GM23248 (cell line): ENCODE results near the gene CYB5A. TPM values are rescaled to one million over a fixed set of nuclear protein-coding genes. Genes with fewer than 3 reads are reported as not detected.
A peak's percentile ranks its signal among the peaks of the same experiment; 100 is the strongest.

ENCODE experiments used
- DNase-seq: peaks from one replicate; pipeline ENCODE4 v3.0.0-alpha.2; 2015
- H2AFZ ChIP-seq: fragments of 200-600 bp; sonication (generic); 2 replicates; pipeline ENCODE4 v1.6.1; 2016; ENCODE audit warnings: antibody characterized with exemption
- H3F3A ChIP-seq: fragments of 200-600 bp; sonication (generic); 2 replicates; pipeline ENCODE4 v1.6.1; 2016; ENCODE audit warnings: mild to moderate bottlenecking, antibody characterized with exemption, mixed run types; ENCODE audit not compliant: insufficient read depth
- H3K27ac ChIP-seq: fragments of 200-600 bp; sonication (generic); 2 replicates; pipeline ENCODE4 v1.5.1; 2016; ENCODE audit warnings: mild to moderate bottlenecking
- H3K27me3 ChIP-seq: fragments of 200-600 bp; sonication (generic); replicated peaks from 2 replicates; pipeline ENCODE4 v1.6.1; 2016; ENCODE audit warnings: mild to moderate bottlenecking; ENCODE audit not compliant: insufficient read depth
- H3K36me3 ChIP-seq: fragments of 200-600 bp; sonication (generic); 2 replicates; pipeline ENCODE4 v1.6.1; 2016; ENCODE audit warnings: low read depth, mild to moderate bottlenecking
- H3K4me1 ChIP-seq: fragments of 200-600 bp; sonication (generic); 2 replicates; pipeline ENCODE4 v1.6.1; 2016; ENCODE audit warnings: mild to moderate bottlenecking; ENCODE audit not compliant: insufficient read depth
- H3K4me2 ChIP-seq: fragments of 200-600 bp; sonication (generic); one replicate; pipeline ENCODE4 v1.6.1; 2016; ENCODE audit warnings: mild to moderate bottlenecking; ENCODE audit not compliant: unreplicated experiment
- H3K4me3 ChIP-seq: fragments of 200-600 bp; sonication (generic); 2 replicates; pipeline ENCODE4 v1.5.1; 2016; ENCODE audit warnings: mild to moderate bottlenecking
- H3K79me2 ChIP-seq: fragments of 200-600 bp; sonication (generic); 2 replicates; pipeline ENCODE4 v1.6.1; 2016; ENCODE audit warnings: mild to moderate bottlenecking; ENCODE audit not compliant: insufficient read depth
- H3K9ac ChIP-seq: fragments of 200-600 bp; sonication (generic); 2 replicates; pipeline ENCODE4 v1.6.1; 2016; ENCODE audit warnings: mild to moderate bottlenecking
- H3K9me2 ChIP-seq: fragments of 200-600 bp; sonication (generic); 2 replicates; pipeline ENCODE4 v1.6.1; 2016; ENCODE audit warnings: mixed run types, mild to moderate bottlenecking, moderate library complexity; ENCODE audit not compliant: insufficient read depth
- H3K9me3 ChIP-seq: fragments of 200-600 bp; sonication (generic); one replicate; pipeline ENCODE4 v1.6.1; 2017; ENCODE audit warnings: low read depth
- H4K20me1 ChIP-seq: fragments of 200-600 bp; sonication (generic); 2 replicates; pipeline ENCODE4 v1.6.0; 2016; ENCODE audit not compliant: insufficient read depth
- EZH2 ChIP-seq: fragments of 200-600 bp; sonication (generic); IDR thresholded peaks from 2 replicates; pipeline ENCODE4 v1.6.1; 2018; ENCODE audit warnings: antibody characterized with exemption, mild to moderate bottlenecking; ENCODE audit not compliant: insufficient read depth, poor library complexity, severe bottlenecking
- EZH2phosphoT487 ChIP-seq: fragments of 200-600 bp; sonication (generic); IDR thresholded peaks from 2 replicates; pipeline ENCODE4 v1.6.1; 2018; ENCODE audit warnings: antibody characterized with exemption, moderate library complexity, mild to moderate bottlenecking, low read depth; ENCODE audit not compliant: insufficient read depth
- WGBS, 2 experiments: methylation state at CpG; one replicate each; pipeline ENCODE4 v1.1.6; 2015 to 2017; ENCODE audit warnings: low lambda C conversion rate in 2 of 2, low coverage in 1 of 2; ENCODE audit errors: missing lambda C conversion rate in 2 of 2; 5-methylcytosine and 5-hydroxymethylcytosine counted together
- in situ Hi-C: fragments of 300-500 bp; cut with MboI; formaldehyde crosslinking; loops from 2 replicates; pipeline ENCODE4 v1.15.0; 2020
- polyA plus RNA-seq: library from polyadenylated mRNA; unstranded; fragments of >200 nt; fragmentation: Nextera tagmentation; extraction: Ambion mirVana; gene quantifications from 2 replicates; pipeline ENCODE4 v1.2.1, GENCODE V29; 2016
- total RNA-seq: library from RNA; depleted of rRNA; stranded (reverse); fragments of >200 nt; shearing (Covaris generic); gene quantifications from 2 replicates; pipeline ENCODE4 v1.2.3, GENCODE V29; 2014

Gene CYB5A
- total and polyA plus RNA-seq, 2 experiments from 2014 or later = 55.0 to 117 TPM

DNA sequence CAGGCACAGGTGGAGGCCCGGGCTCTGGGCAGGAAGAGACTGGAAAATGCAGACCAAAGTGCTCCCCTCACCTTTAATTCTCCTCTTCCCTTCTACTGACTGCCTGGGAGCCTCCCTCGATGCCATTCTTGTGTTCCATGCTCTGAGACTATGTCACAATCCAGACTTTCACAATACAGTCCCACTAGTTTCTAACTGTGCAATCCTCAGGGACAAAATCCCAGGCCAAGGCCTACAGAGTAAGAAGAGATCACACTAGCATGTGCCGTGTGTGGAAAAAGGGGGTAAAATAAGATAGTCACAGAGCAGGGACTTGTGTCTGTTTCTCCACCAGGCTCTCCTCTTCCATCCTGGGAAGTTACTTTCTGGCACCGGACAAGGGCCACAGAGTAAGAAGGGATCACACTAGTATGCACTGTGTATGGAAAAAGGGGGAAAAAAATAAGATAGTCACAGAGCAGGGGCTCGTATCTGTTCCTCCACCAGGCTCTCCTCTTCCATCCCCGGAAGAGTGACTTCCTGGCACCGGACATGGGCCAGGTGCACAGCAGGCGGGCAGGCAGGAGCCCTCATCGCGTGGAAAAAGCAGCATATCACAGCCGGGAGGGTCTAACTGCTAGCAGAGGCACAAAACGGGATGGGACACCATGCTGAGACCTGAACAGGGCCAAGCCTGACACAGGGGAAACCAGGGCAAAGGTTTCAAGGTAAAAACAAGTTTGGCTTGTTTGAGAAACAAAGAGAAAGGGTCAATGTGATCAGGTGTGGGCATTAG, 9.6 kb downstream of the CYB5A start:
- Histone ChIP-seq H3K27ac (no peak overlapping the region), H3K9me3 (no peaks in the 10 kb centered on the region), H3K4me3 (no peak overlapping the region), H4K20me1 (no peaks in the 10 kb centered on the region), H2AFZ (no peak overlapping the region), H3K4me2 (no peak overlapping the region), H3K4me1 (0 out of 2 replicates have a peak, but pooled peaks cover 3% of the 10 kb centered on the region), H3K9ac (no peak overlapping the region), H3K36me3 (no peaks in the 10 kb centered on the region), H3K9me2 (no peaks in the 10 kb centered on the region), H3K27me3 (no peaks in the 10 kb centered on the region), H3F3A (no peaks in the 10 kb centered on the region), H3K79me2 (peaks cover 4% of the 10 kb centered on the region; the same call in 1 of the 2 replicates)
- no peak for TF ChIP-seq EZH2phosphoT487
- no peak for TF ChIP-seq EZH2
- DNase-seq = peak; percentile 48
- in situ Hi-C loops = no loop called here
- WGBS, 2 experiments = 70 to 76% methylated on average over 12 of the region's 12 CpGs

DNA sequence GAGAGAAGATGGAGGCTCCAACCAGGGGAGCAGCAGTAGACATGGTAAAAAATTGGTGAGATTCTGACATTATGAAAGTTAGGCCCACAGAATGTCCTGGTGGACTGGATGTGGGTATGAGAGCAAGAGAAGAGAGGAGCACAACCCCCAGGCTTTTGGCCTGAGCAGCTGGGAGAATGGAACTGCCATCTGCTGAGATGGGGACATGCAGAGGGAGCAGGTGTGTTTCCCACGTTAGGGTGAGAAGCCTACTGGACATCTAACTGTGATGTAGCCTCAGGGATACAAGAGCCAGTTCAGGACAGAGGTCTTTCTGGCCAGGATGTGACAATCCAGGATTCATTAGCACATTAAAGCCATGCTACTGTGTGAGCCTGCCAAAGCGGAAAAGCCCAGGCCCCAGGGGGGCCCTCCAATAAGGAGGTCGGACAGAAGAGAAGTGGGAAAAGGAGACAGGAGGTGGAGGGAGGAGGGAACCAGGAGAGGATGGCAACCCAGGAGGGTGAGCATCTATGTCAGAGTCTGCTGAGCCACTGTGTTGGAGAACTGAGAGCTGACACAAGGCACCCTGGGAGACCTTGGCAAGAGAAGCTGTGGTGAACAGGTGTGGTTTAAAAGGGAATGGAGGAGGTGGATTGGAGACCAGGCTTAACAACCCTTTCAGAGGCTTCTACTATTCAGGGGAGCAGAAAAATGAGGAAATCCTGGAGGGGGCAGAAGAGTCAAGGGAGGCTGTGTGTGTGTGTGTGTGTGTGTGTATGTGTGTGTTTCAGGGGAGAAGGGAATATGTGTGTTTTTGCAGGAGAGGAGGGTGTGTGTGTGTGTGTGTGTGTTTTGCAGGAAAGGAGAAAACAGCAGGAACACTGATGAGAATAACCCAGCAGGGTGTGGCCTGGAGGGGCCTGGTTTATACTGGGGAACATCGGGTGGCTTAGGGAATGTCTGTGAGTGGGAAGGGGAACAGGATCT, 10.5 kb downstream of the CYB5A start:
- Histone ChIP-seq H3K4me3 (no peak overlapping the region), H3F3A (no peaks in the 10 kb centered on the region), H3K9me2 (no peaks in the 10 kb centered on the region), H3K36me3 (no peaks in the 10 kb centered on the region), H3K4me2 (no peak overlapping the region), H3K27ac (no peak overlapping the region), H3K79me2 (peaks cover 4% of the 10 kb centered on the region; the same call in 1 of the 2 replicates), H3K4me1 (0 out of 2 replicates have a peak, but pooled peaks cover 3% of the 10 kb centered on the region), H2AFZ (no peak overlapping the region), H4K20me1 (no peaks in the 10 kb centered on the region), H3K9ac (no peak overlapping the region), H3K27me3 (no peaks in the 10 kb centered on the region), H3K9me3 (no peaks in the 10 kb centered on the region)
- TF ChIP-seq EZH2phosphoT487 = no peak
- TF ChIP-seq EZH2 = no peak
- in situ Hi-C loops = no loop called here
- WGBS, 2 experiments = 61 to 74% methylated on average over 4 of the region's 4 CpGs
- DNase-seq = no peak

DNA sequence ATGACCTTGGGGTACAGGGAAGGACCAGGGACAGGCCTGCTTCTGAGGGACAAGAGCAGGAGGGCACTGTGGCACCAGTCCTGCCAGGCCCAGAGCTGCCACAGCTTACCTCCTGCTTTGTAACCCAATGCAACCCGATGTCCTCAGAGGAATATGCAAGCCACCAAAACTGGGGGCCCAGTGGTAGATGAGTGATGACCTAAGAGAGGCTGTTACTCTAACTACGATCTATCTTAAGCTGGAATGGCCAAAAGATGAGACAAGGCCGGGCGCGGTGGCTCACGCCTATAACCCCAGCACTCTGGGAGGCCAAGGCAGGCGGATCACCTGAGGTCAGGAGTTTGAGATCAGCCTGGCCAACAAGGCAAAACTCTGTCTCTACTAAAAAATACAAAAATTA, 12.8 kb downstream of the CYB5A start:
- DNase-seq = no peak
- H4K20me1 ChIP-seq = no peaks in the 10 kb centered on the region
- no peak overlapping the region for H3K9ac ChIP-seq
- peaks cover 4% of the 10 kb centered on the region for H3K79me2 ChIP-seq
- no peak overlapping the region for H2AFZ ChIP-seq
- H3K4me1 ChIP-seq = no peaks in the 10 kb centered on the region
- WGBS, 2 experiments = 93 to 98% methylated on average over 7 of the region's 7 CpGs
- H3K36me3 ChIP-seq = no peaks in the 10 kb centered on the region
- H3K27me3 ChIP-seq = no peaks in the 10 kb centered on the region
- no peaks in the 10 kb centered on the region for H3F3A ChIP-seq
- in situ Hi-C loops = no loop called here
- H3K9me2 ChIP-seq = no peaks in the 10 kb centered on the region
- H3K4me3 ChIP-seq = no peak overlapping the region
- no peak overlapping the region for H3K27ac ChIP-seq
- H3K4me2 ChIP-seq = no peak overlapping the region
- no peak for TF ChIP-seq EZH2phosphoT487
- TF ChIP-seq EZH2 = no peak
- no peaks in the 10 kb centered on the region for H3K9me3 ChIP-seq

DNA sequence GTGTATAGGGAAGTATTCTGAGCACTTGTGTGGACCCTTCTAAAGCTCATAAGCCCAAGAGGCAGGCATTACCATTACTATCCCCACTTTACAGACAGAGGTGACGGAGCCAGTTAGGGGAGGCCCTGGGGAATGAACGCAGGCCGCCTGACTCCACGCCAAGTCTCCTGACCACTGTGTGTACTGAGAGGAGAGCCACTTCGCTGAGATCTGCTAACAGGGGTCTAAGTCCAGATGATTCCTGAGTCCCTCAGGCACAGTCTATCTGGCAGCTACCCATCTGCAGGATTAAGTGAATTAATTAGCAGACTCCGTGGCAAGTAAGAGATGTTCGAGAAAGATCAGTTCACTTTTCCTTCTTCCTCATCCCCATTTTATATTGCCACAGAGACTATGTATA, 13.7 kb downstream of the CYB5A start:
- Histone ChIP-seq H3K27me3 (no peaks in the 10 kb centered on the region), H3K4me1 (no peaks in the 10 kb centered on the region), H3K9me3 (no peaks in the 10 kb centered on the region), H3K27ac (no peak overlapping the region), H3F3A (no peaks in the 10 kb centered on the region), H4K20me1 (no peaks in the 10 kb centered on the region), H3K9me2 (no peaks in the 10 kb centered on the region), H3K4me2 (no peak overlapping the region), H3K36me3 (no peaks in the 10 kb centered on the region), H3K79me2 (peaks cover 4% of the 10 kb centered on the region), H3K4me3 (no peak overlapping the region), H3K9ac (no peak overlapping the region), H2AFZ (no peak overlapping the region)
- TF ChIP-seq EZH2phosphoT487 (no peak), EZH2 (no peak)
- DNase-seq = no peak
- 87 to 93% methylated on average over 7 of the region's 7 CpGs for WGBS, 2 experiments
- in situ Hi-C loops = no loop called here
